HepG2 (cell line): ENCODE data around the gene CWF19L2. TPM values are rescaled to one million over a fixed set of nuclear protein-coding genes. Genes with fewer than 3 reads are reported as not detected.

Experiments used
- ATAC-seq: fragments of 200-7000 bp; cut with Tn5 transposase; 3 replicates; pipeline ENCODE4 v1.9.1; 2020; ENCODE audit warnings: mild to moderate bottlenecking, moderate library complexity
- BruUV-seq: library from RNA; stranded (reverse); fragments of 400-500 nt; replicated peaks from 2 replicates; lab custom pipeline; 2021; lab: Mats Ljungman, UMichigan
- CTCF ChIA-PET: fragments of 300-600 bp; formaldehyde crosslinking; extraction: SDS; loops from one replicate; lab custom pipeline; 2021; ENCODE audit warnings: low total read pairs, inconsistent platforms, low intra/inter-chr PET ratio; lab: Yijun Ruan, JAX
- POLR2A ChIA-PET: fragments of 350-600 bp; sonication (Branson Sonifier 250); formaldehyde crosslinking; loops from one replicate; lab custom pipeline; 2020; ENCODE audit warnings: antibody characterized with exemption, inconsistent platforms; lab: Yijun Ruan, JAX
- DNase-seq: peaks from one replicate; pipeline ENCODE4 v3.0.0-alpha.2; 2015; ENCODE audit warnings: low spot score
- FAIRE-seq: peaks from 3 replicates; lab custom pipeline; 2011; peaks lifted over from hg19 to GRCh38; lab: Jason Lieb, UNC
- H2AFZ ChIP-seq: one replicate; pipeline ENCODE4 v1.6.1; 2011; ENCODE audit warnings: low read length, inconsistent platforms
- H3K27ac ChIP-seq: fragments of 300-600 bp; 3 replicates; pipeline ENCODE4 v1.8.0; 2011; ENCODE audit warnings: mixed run types, mild to moderate bottlenecking, mixed read lengths, low read length, inconsistent platforms; ENCODE audit not compliant: insufficient read depth; ENCODE audit errors: extremely low read length
- H3K27me3 ChIP-seq, 2 experiments: fragments of 200-600 bp in 1 of 2; 2 replicates in 1 of 2; 3 replicates in 1 of 2; pipeline versions ENCODE4 v1.6.0 to v1.8.0; 2011; ENCODE audit warnings: low read length in 2 of 2, mild to moderate bottlenecking in 2 of 2, moderate library complexity in 2 of 2, inconsistent platforms in 1 of 2; ENCODE audit not compliant: insufficient read depth in 2 of 2, control insufficient read depth in 1 of 2
- H3K36me3 ChIP-seq, 2 experiments: fragments of 200-600 bp in 1 of 2; replicated peaks in 1 of 2; 2 replicates in 1 of 2; 3 replicates in 1 of 2; pipeline versions ENCODE4 v1.5.1 to v1.8.0; 2011; ENCODE audit warnings: low read length in 2 of 2, inconsistent platforms in 1 of 2; ENCODE audit not compliant: insufficient read depth in 2 of 2, control insufficient read depth in 1 of 2
- H3K4me1 ChIP-seq: 2 replicates; pipeline ENCODE4 v1.5.1; 2012; ENCODE audit warnings: low read length, inconsistent platforms; ENCODE audit not compliant: insufficient read depth
- H3K4me2 ChIP-seq: 2 replicates; pipeline ENCODE4 v1.6.0; 2011; ENCODE audit warnings: low read depth, low read length, inconsistent platforms
- H3K4me3 ChIP-seq, 3 experiments: fragments of 200-600 bp in 1 of 3; sonication (generic), shearing (Covaris generic) in 1 of 3; replicated peaks in 1 of 3; 2 replicates each; pipeline ENCODE4 v1.5.1; 2011 to 2016; ENCODE audit warnings: low read length in 3 of 3, inconsistent platforms in 2 of 3, low read depth in 2 of 3, mild to moderate bottlenecking in 2 of 3, control low read depth in 1 of 3, mixed read lengths in 1 of 3; ENCODE audit not compliant: insufficient read depth in 1 of 3
- H3K79me2 ChIP-seq: one replicate; pipeline ENCODE4 v1.6.1; 2011; ENCODE audit warnings: low read length, inconsistent platforms; ENCODE audit not compliant: insufficient read depth
- H3K9ac ChIP-seq: 2 replicates; pipeline ENCODE4 v1.6.0; 2011; ENCODE audit warnings: mild to moderate bottlenecking, low read depth, low read length, inconsistent platforms; ENCODE audit not compliant: insufficient read depth
- H3K9me3 ChIP-seq: 2 replicates; pipeline ENCODE4 v1.5.1; 2012; ENCODE audit warnings: mild to moderate bottlenecking, low read length
- H4K20me1 ChIP-seq: 2 replicates; pipeline ENCODE4 v1.6.0; 2011; ENCODE audit warnings: inconsistent platforms, mild to moderate bottlenecking, low read length, moderate library complexity; ENCODE audit not compliant: insufficient read depth
- BATF2 ChIP-seq: sonication (generic); formaldehyde crosslinking; IDR thresholded peaks from 2 replicates; pipeline ENCODE4 v1.8.0; 2022; ENCODE audit warnings: mild to moderate bottlenecking, missing genetic modification reagents, moderate library complexity
- EZH2 ChIP-seq: conservative IDR thresholded peaks from 2 replicates; pipeline ENCODE4 v1.6.1; 2012; ENCODE audit warnings: mild to moderate bottlenecking, low read depth, low read length, moderate library complexity
- GPN1 ChIP-seq: sonication (generic); formaldehyde crosslinking; IDR thresholded peaks from 2 replicates; pipeline ENCODE4 v1.5.1; 2020; ENCODE audit warnings: missing genetic modification reagents, borderline replicate concordance
- KMT2A ChIP-seq: sonication (generic); formaldehyde crosslinking; IDR thresholded peaks from 2 replicates; pipeline ENCODE4 v1.4.0; 2020; ENCODE audit warnings: missing genetic modification reagents
- SAFB2 ChIP-seq: sonication (generic); formaldehyde crosslinking; IDR thresholded peaks from 2 replicates; pipeline ENCODE4 v1.5.1; 2020; ENCODE audit warnings: missing genetic modification reagents, low read depth, mild to moderate bottlenecking, borderline replicate concordance
- SKIL ChIP-seq: sonication (generic); formaldehyde crosslinking; IDR thresholded peaks from 2 replicates; pipeline ENCODE4 v1.8.0; 2022; ENCODE audit warnings: missing genetic modification reagents, mild to moderate bottlenecking, moderate library complexity, borderline replicate concordance
- SUZ12 ChIP-seq: fragments of 150-350 bp; IDR thresholded peaks from 2 replicates; pipeline ENCODE4 v1.6.1; 2014; ENCODE audit warnings: low read depth, low read length
- TFDP1 ChIP-seq: IDR thresholded peaks from 2 replicates; pipeline ENCODE4 v1.6.1; 2016; ENCODE audit warnings: missing compliant biosample characterization, missing genetic modification reagents, borderline replicate concordance
- ZFP36L2 ChIP-seq: sonication (generic); formaldehyde crosslinking; IDR thresholded peaks from 2 replicates; pipeline ENCODE4 v1.4.0; 2020; ENCODE audit warnings: missing genetic modification reagents
- ZNF567 ChIP-seq: sonication (generic); formaldehyde crosslinking; IDR thresholded peaks from 2 replicates; pipeline ENCODE4 v1.8.1; 2023; ENCODE audit warnings: mild to moderate bottlenecking, missing genetic modification reagents, borderline replicate concordance
- ZNF766 ChIP-seq: sonication (generic); formaldehyde crosslinking; IDR thresholded peaks from 2 replicates; pipeline ENCODE4 v1.5.0; 2020; ENCODE audit warnings: missing genetic modification reagents, borderline replicate concordance
- ZNF800 ChIP-seq: sonication (generic); formaldehyde crosslinking; IDR thresholded peaks from 2 replicates; pipeline ENCODE4 v1.4.0; 2020; ENCODE audit warnings: missing genetic modification reagents
- WGBS: methylation state at CpG from one replicate; pipeline ENCODE4 v1.1.6; 2017; ENCODE audit warnings: low lambda C conversion rate; 5-methylcytosine and 5-hydroxymethylcytosine counted together
- in situ Hi-C: cut with HindIII; loops from 2 replicates; pipeline ENCODE4 v1.10.0; 2017; ENCODE audit warnings: low pct_unique_long_range_greater_than_20kb; ENCODE audit not compliant: extremely low pct_ligation_motif_present
- intact Hi-C: fragments of 100-400 bp; cut with micrococcal nuclease; formaldehyde crosslinking; loops from one replicate; pipeline ENCODE4 v1.10.0; 2022; ENCODE audit not compliant: unreplicated experiment
- polyA plus RNA-seq, 8 experiments: library from polyadenylated mRNA; depleted of rRNA in 3 of 8; stranded (reverse) in 7 of 8; unstranded in 1 of 8; fragments of >200 nt; fragmentation: Illumina TruSeq in 4 of 8; extraction: Trizol in 4 of 8; gene quantifications; 2 replicates each; pipeline versions ENCODE4 v1.2.1 to v1.2.3, GENCODE V29; 2011 to 2016; ENCODE audit warnings: low read depth in 4 of 8, missing spikeins in 1 of 8, mixed read lengths in 1 of 8; ENCODE audit not compliant: insufficient read depth in 1 of 8
- total RNA-seq, 5 experiments: library from RNA; depleted of rRNA; stranded (reverse); fragments of >200 nt; fragmentation: Illumina TruSeq; extraction: Trizol; gene quantifications; 2 replicates each; pipeline ENCODE4 v1.2.3, GENCODE V29; 2016; ENCODE audit warnings: low read depth in 1 of 5

CWF19L2 gene
- total and polyA plus RNA-seq, 2 of the 13 experiments (the other 11 are each of a cell fraction or from before 2014, with no cell fraction given), result 2.2 to 18.6 TPM

GRCh38 chr11:107307991-107308390 lies 149.6 kb downstream of the CWF19L2 start:
- FAIRE-seq, result no peak
- H3K4me1 ChIP-seq, result no peaks in the 10 kb centered on the region
- H3K27ac ChIP-seq, result no peak overlapping the region
- no peak overlapping the region for H3K4me2 ChIP-seq
- no peak for TF ChIP-seq EZH2
- TF ChIP-seq ZNF766 (CRISPR knock-in tag), result no peak
- TF ChIP-seq ZNF567, result no peak
- no peak for TF ChIP-seq TFDP1
- no peak for TF ChIP-seq ZNF800 (CRISPR knock-in tag)
- no peak for TF ChIP-seq SUZ12
- no peak for TF ChIP-seq GPN1 (CRISPR knock-in tag)
- no peak for TF ChIP-seq SKIL (CRISPR knock-in tag)
- TF ChIP-seq BATF2 (CRISPR knock-in tag), result no peak
- no peak for TF ChIP-seq KMT2A (CRISPR knock-in tag)
- no peak for TF ChIP-seq SAFB2 (CRISPR knock-in tag)
- TF ChIP-seq ZFP36L2, result no peak
- intact Hi-C loops (no loop called here), in situ Hi-C loops (no loop called here)
- no peaks in the 10 kb centered on the region for H4K20me1 ChIP-seq
- no peaks in the 10 kb centered on the region for H3K79me2 ChIP-seq
- no peaks in the 10 kb centered on the region for H3K9me3 ChIP-seq
- no peaks in the 10 kb centered on the region for H3K27me3 ChIP-seq
- ChIA-PET POLR2A (no interaction called here), CTCF (no interaction called here)
- BruUV-seq, result no TSS peak
- 0 out of 5 replicates have a peak, but pooled peaks cover 0 to 2% of the 10 kb centered on the region in 2 experiments for H3K36me3 ChIP-seq
- ATAC-seq, result no peak
- H2AFZ ChIP-seq, result no peak overlapping the region
- no peak overlapping the region for H3K4me3 ChIP-seq
- WGBS, result 97% methylated on average over 2 of the region's 2 CpGs
- H3K9ac ChIP-seq, result no peak overlapping the region
- DNase-seq, result no peak
